Lung (tissue), 12 donors: ENCODE results near the gene TGOLN2. TPM values are rescaled to one million over a fixed set of nuclear protein-coding genes. Genes with fewer than 3 reads are reported as not detected.
"Not testable (repeated sequence)": the region's sequence is repeated elsewhere in the genome, so short reads cannot be mapped to it uniquely, and the experiment has no call there.

Experiments
- ATAC-seq: fragments of 200-7000 bp; cut with Tn5 transposase; one replicate; pipeline ENCODE4 v1.9.1; 2020; ENCODE audit warnings: moderate number of reproducible peaks; ENCODE audit not compliant: insufficient read depth, low FRiP score
- DNase-seq, 3 donors: peaks; one replicate each; pipeline ENCODE4 v3.0.0-alpha.2; 2013 to 2017
- H3K27ac ChIP-seq, 2 donors: one replicate each; pipeline ENCODE4 v1.5.1; 2013; ENCODE audit warnings: mild to moderate bottlenecking in 2 of 2, moderate library complexity in 2 of 2, control low read depth in 1 of 2, inconsistent platforms in 1 of 2, low read depth in 1 of 2, low read length in 1 of 2
- H3K27me3 ChIP-seq, 3 donors: one replicate each; pipeline ENCODE4 v1.5.1; 2013; ENCODE audit warnings: low read length in 2 of 3; ENCODE audit not compliant: control insufficient read depth in 3 of 3, insufficient read depth in 3 of 3
- H3K36me3 ChIP-seq, 4 donors: one replicate each; pipeline ENCODE4 v1.5.1; 2013; ENCODE audit warnings: low read length in 4 of 4, mild to moderate bottlenecking in 1 of 4, moderate library complexity in 1 of 4; ENCODE audit not compliant: control insufficient read depth in 4 of 4, insufficient read depth in 4 of 4
- H3K4me1 ChIP-seq, 5 donors: one replicate each; pipeline ENCODE4 v1.5.1; 2013; ENCODE audit warnings: low read length in 5 of 5, mild to moderate bottlenecking in 2 of 5, moderate library complexity in 1 of 5; ENCODE audit not compliant: control insufficient read depth in 5 of 5, insufficient read depth in 5 of 5
- H3K4me3 ChIP-seq: one replicate; pipeline ENCODE4 v1.5.1; 2013; ENCODE audit warnings: mild to moderate bottlenecking, control low read depth, moderate library complexity
- H3K9ac ChIP-seq, 2 donors: one replicate each; pipeline ENCODE4 v1.5.1; 2013; ENCODE audit warnings: low read length in 2 of 2, control low read depth in 1 of 2; ENCODE audit not compliant: insufficient read depth in 1 of 2
- H3K9me3 ChIP-seq, 4 donors: one replicate each; pipeline ENCODE4 v1.5.1; 2013; ENCODE audit warnings: low read length in 3 of 4, mild to moderate bottlenecking in 1 of 4, moderate library complexity in 1 of 4; ENCODE audit not compliant: control insufficient read depth in 4 of 4, insufficient read depth in 3 of 4
- WGBS, 2 donors: extraction: QIAGEN DNeasy Blood & Tissue Kit; methylation state at CpG; one replicate each; pipeline ENCODE4 v1.1.7; 2013; 5-methylcytosine and 5-hydroxymethylcytosine counted together
- polyA plus RNA-seq, 2 donors: library from polyadenylated mRNA; stranded (reverse); fragments of 200-250 nt; gene quantifications; one replicate each; pipeline ENCODE4 v1.2.1, GENCODE V29; 2013
- total RNA-seq, 2 donors: library from RNA; depleted of rRNA in 1 of 2; stranded (reverse); fragments of >200 nt in 1 of 2; gene quantifications; one replicate each; pipeline ENCODE4 v1.2.1, GENCODE V29; 2014 to 2021
- TF ChIP-seq, protein P1 (sequence below): IDR thresholded peaks from 2 replicates; pipeline ENCODE4 v1.5.1; 2012; ENCODE audit warnings: mild to moderate bottlenecking; ENCODE audit errors: control extremely low read depth, extremely low read depth
- donor health status: control.
- donor health status: control.
- donor health status: Bipolar disorder and iron deficiency.
- donor health status: healthy.
- donor health status: DM: yes; HTN: yes; CAD: no.

Gene TGOLN2
- total and polyA plus RNA-seq, 4 donors: 24.6 to 145 (median 82.6) TPM

DNA sequence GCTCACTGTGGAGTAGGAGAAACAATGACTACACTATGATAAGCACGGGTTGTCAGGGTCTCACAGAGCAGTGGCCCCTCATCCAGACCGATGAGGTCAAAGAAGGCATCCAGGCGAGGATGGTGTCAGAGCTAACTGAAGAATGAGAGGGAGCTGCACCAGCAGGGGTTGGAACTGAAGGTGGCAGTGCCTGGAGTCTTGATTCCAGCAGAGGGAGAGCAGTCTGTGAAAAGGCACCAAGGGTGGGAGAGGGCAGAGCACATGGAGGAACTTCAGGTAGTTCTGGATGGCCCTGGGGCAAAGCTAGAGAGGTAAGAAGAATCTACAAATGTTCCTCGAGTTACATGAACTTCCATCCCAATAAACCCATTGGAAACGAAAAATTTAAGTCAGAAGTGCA is 39.4 kb upstream of the TGOLN2 start:
- no peak overlapping the region for H3K27ac ChIP-seq
- no peak for ATAC-seq
- no peak for DNase-seq
- no peaks in the 10 kb centered on the region for H3K27me3 ChIP-seq
- H3K9me3 ChIP-seq: no peaks in the 10 kb centered on the region
- TF ChIP-seq, protein P1, sequence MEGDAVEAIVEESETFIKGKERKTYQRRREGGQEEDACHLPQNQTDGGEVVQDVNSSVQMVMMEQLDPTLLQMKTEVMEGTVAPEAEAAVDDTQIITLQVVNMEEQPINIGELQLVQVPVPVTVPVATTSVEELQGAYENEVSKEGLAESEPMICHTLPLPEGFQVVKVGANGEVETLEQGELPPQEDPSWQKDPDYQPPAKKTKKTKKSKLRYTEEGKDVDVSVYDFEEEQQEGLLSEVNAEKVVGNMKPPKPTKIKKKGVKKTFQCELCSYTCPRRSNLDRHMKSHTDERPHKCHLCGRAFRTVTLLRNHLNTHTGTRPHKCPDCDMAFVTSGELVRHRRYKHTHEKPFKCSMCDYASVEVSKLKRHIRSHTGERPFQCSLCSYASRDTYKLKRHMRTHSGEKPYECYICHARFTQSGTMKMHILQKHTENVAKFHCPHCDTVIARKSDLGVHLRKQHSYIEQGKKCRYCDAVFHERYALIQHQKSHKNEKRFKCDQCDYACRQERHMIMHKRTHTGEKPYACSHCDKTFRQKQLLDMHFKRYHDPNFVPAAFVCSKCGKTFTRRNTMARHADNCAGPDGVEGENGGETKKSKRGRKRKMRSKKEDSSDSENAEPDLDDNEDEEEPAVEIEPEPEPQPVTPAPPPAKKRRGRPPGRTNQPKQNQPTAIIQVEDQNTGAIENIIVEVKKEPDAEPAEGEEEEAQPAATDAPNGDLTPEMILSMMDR: no peak
- no peaks in the 10 kb centered on the region for H3K4me1 ChIP-seq
- WGBS, 2 donors: 86 to 95% methylated on average over 5 of the region's 5 CpGs
- no peak overlapping the region for H3K9ac ChIP-seq
- peaks cover 7 to 18% (median 15%) of the 10 kb centered on the region in 4 donors for H3K36me3 ChIP-seq
- no peak overlapping the region for H3K4me3 ChIP-seq

DNA sequence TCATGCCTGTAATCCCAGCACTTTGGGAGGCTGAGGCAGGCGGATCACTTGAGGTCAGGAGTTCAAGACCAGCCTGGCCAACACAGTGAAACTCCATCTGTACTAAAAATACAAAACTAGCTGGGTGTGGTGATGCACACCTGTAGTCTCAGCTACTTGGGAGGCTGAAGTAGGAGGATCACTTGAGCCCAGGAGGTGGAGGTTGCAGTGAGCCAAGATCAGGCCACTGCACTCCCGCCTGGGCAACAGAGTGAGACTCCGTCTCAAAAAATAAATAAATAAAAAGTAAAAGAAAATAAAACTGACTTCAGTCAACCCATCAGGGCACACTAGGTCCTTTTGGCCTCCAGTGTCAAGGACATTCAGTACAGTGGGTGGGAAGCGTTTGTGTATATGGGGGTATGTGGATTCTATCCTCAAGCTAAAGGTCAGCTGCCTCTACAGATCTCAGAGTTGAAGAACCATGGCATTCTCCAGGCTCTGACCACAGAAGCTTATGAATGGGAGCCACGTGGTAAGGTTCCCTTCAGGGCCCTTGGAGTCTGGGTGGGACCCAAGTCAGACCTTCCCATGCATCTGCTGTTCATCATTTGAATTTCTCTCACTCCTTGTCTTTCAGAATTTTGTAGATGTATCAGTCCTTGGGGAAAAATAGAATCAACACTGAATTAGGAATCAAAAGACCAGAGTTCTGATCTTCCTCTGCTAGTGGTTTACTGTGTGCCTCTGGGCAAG is 35.0 kb upstream of the TGOLN2 start:
- not testable (repeated sequence) for H3K4me1 ChIP-seq, H3K9me3 ChIP-seq, H3K27ac ChIP-seq, H3K4me3 ChIP-seq, ATAC-seq, H3K9ac ChIP-seq, H3K27me3 ChIP-seq, DNase-seq
- WGBS, 2 donors: 72 to 87% methylated on average over 5 of the region's 5 CpGs
- peaks cover 10 to 17% (median 14%) of the 10 kb centered on the region in 4 donors for H3K36me3 ChIP-seq

DNA sequence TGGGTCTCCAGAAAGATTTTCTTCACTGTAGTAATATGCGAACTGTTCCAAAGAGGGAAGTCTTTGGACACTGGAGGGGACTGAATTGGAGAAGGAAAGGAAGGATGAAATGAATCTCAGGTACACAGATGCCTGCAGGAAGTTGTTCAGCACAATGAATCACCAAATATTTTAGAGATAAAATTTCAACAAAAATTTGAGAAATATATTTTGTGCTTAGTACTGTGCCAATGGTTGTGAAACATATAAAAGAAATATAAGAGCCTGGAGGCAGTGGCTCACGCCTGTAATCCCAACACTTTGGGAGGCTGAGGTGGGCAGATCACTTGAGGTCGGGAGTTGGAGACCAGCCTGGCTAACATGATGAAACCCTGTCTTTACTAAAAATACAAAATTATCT is 29.9 kb upstream of the TGOLN2 start:
- TF ChIP-seq, protein P1: no peak
- Histone ChIP-seq H3K9me3 (no peaks in the 10 kb centered on the region), H3K27me3 (no peaks in the 10 kb centered on the region), H3K4me1 (peaks cover 0 to 27% (median 10%) of the 10 kb centered on the region in 5 donors), H3K36me3 (peaks cover 5 to 20% (median 14%) of the 10 kb centered on the region in 4 donors), H3K27ac (no peak overlapping the region), H3K4me3 (no peak overlapping the region), H3K9ac (no peak overlapping the region)
- WGBS, 2 donors: 82 to 90% methylated on average over 3 of the region's 3 CpGs
- ATAC-seq (no peak), DNase-seq (no peak)

DNA sequence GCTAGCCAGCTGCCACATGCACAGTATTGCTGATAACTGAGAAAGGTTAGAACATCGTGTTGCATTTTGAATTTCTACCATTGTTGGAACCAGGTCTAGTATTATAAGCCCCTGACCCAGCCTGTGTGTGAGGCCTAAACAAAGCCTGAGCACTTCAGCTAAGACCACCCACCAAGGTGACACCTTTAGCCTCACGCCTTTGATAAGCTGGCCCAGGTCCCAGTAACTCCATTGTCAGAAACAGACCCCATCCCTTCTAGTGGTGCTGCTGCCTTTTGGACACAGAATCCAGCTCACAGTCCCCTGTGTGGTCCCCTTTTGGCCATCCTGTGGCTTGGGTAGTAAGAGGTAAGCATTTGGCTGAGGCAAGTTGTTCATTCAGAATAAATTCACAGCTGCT is 28.4 kb upstream of the TGOLN2 start:
- Histone ChIP-seq H3K27ac (no peak overlapping the region), H3K36me3 (peaks cover 6 to 14% (median 11%) of the 10 kb centered on the region in 4 donors), H3K4me3 (no peak overlapping the region), H3K9me3 (no peaks in the 10 kb centered on the region), H3K9ac (peak overlapping the region in 1 of 2 donors; percentile 11), H3K4me1 (peaks cover 0 to 27% (median 10%) of the 10 kb centered on the region in 5 donors), H3K27me3 (no peaks in the 10 kb centered on the region)
- WGBS, 2 donors: 83 to 95% methylated on average over 2 of the region's 2 CpGs
- DNase-seq (no peak), ATAC-seq (no peak)
- TF ChIP-seq, protein P1: no peak
